ENCODE measurements around the gene FNIP1. TPM values are rescaled to one million over a fixed set of nuclear protein-coding genes. Genes with fewer than 3 reads are reported as not detected.

Gene FNIP1
- polyA plus RNA-seq, 1 of the 3 experiments (the other 2 are of a cell fraction): 2.4 TPM

DNA sequence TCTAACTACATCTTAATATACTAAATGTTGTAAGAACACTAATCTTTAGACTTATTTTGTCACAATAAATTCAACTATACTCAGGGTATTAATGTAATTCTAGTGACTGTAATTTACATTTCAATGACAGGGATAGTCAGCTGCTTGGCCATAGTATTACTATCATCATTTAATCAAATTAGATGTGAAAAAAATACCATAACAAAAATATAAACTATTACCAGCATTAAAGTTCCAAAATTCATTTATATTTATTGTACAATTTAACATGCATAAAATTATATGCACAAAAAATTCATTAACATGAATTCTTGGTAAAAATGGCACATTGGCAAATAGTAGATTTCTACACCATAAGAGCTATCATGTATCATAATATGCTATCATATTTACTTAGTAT, 28.9 kb downstream of the FNIP1 start (continued):
- TF ChIP-seq CTCF (IDR thresholded peaks at IDR 0.05) (no peak), YY1 (IDR thresholded peaks at IDR 0.05; ENCODE audit: low read depth) (no peak), CHD2 (IDR thresholded peaks at IDR 0.05; ENCODE audit: low read length, partially characterized antibody) (no peak), RAD21 (IDR thresholded peaks at IDR 0.05; ENCODE audit: low read length) (no peak), FOXM1 (IDR thresholded peaks at IDR 0.05; ENCODE audit: low read depth) (no peak), PBX3 (IDR thresholded peaks at IDR 0.05) (no peak), POLR2AphosphoS5 (IDR thresholded peaks at IDR 0.05; ENCODE audit: low read depth, low read length) (no peak), SIN3A (IDR thresholded peaks at IDR 0.05; ENCODE audit: borderline replicate concordance, low read depth, low read length) (no peak), NFIC (IDR thresholded peaks at IDR 0.05; ENCODE audit: borderline replicate concordance) (no peak), MXI1 (IDR thresholded peaks at IDR 0.05; ENCODE audit: low read depth, low read length) (no peak), GATA2 (CRISPR knock-in tag; IDR thresholded peaks at IDR 0.05) (no peak), RFX5 (IDR thresholded peaks at IDR 0.05; ENCODE audit: low read length) (no peak), JUND (IDR thresholded peaks at IDR 0.05) (no peak), ELF1 (IDR thresholded peaks at IDR 0.05) (no peak)

DNA sequence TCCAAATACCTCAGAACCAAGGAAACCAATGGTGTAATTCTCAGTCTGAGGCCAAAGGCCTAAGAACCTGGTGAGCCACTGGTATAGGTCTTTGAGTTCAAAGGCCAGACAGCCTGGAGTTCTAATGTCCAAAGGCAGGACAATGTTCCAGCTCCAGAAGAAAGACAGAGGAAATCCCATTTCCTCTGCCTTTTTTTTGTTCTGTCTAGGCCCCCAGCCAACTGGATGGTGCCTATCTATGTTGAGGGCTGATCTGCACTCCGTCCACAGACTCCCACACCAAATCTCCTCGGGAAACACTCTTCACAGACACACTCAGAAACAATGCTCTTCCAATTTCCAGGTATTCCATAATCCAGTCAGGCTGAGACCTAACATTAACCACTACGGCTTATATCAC, 30.1 kb downstream of the FNIP1 start:
- ChIA-PET CTCF (no interaction called here), POLR2A (no interaction called here)
- Histone ChIP-seq H3K4me1 (ENCODE audit: control insufficient read depth in 1 of 2, insufficient read depth in 2 of 2, low read depth in 1 of 2, low read length in 1 of 2) (no peaks in the 10 kb centered on the region), H3K79me2 (ENCODE audit: insufficient read depth) (peaks cover 100% of the 10 kb centered on the region), H3K36me3 (replicated peaks in 1 of 2; ENCODE audit: control insufficient read depth in 1 of 2, insufficient read depth in 2 of 2, low read length in 1 of 2) (peaks cover 0 to 6% of the 10 kb centered on the region in 2 experiments), H3K9me3 (no peaks in the 10 kb centered on the region), H2AFZ (ENCODE audit: low read depth) (no peak overlapping the region), H4K20me1 (ENCODE audit: insufficient read depth) (peaks cover 51% of the 10 kb centered on the region), H3F3A (replicated peaks; ENCODE audit: insufficient read depth) (peaks cover 3% of the 10 kb centered on the region), H3K4me2 (no peak overlapping the region), H3K27me3 (ENCODE audit: insufficient read depth) (no peaks in the 10 kb centered on the region), H3K9me2 (no peaks in the 10 kb centered on the region), H3K9ac (no peak overlapping the region), H3K4me3 (ENCODE audit: low read depth in 2 of 2, low read length in 1 of 2) (no peak overlapping the region), H3K27ac (ENCODE audit: low read depth in 2 of 2, low read length in 1 of 2) (no peak overlapping the region)
- no peak for DNase-seq
- 96% methylated on average over 3 of the region's 3 CpGs for WGBS (ENCODE audit: low lambda C conversion rate)
- TF ChIP-seq MXI1 (IDR thresholded peaks at IDR 0.05; ENCODE audit: low read depth, low read length) (no peak), USF1 (IDR thresholded peaks at IDR 0.05; ENCODE audit: borderline replicate concordance, low read depth) (no peak), IRF3 (IDR thresholded peaks at IDR 0.05; ENCODE audit: low read depth, low read length) (no peak), TAF1 (IDR thresholded peaks at IDR 0.05; ENCODE audit: borderline replicate concordance, low read depth, low read length) (no peak), FOXJ3 (CRISPR knock-in tag; IDR thresholded peaks at IDR 0.05) (no peak), FOSL2 (IDR thresholded peaks at IDR 0.05; ENCODE audit: borderline replicate concordance, low read depth) (no peak), GATA2 (CRISPR knock-in tag; IDR thresholded peaks at IDR 0.05) (no peak), NFIC (IDR thresholded peaks at IDR 0.05; ENCODE audit: borderline replicate concordance) (no peak), SIN3A (IDR thresholded peaks at IDR 0.05; ENCODE audit: borderline replicate concordance, low read depth, low read length) (no peak), PBX3 (IDR thresholded peaks at IDR 0.05) (no peak), RAD21 (IDR thresholded peaks at IDR 0.05; ENCODE audit: low read length) (no peak), ELF1 (IDR thresholded peaks at IDR 0.05) (no peak), YY1 (IDR thresholded peaks at IDR 0.05; ENCODE audit: low read depth) (no peak), POLR2AphosphoS5 (IDR thresholded peaks at IDR 0.05; ENCODE audit: low read depth, low read length) (no peak), RXRA (IDR thresholded peaks at IDR 0.05; ENCODE audit: borderline replicate concordance, low read depth) (no peak), RFX5 (IDR thresholded peaks at IDR 0.05; ENCODE audit: low read length) (no peak), SMC3 (IDR thresholded peaks at IDR 0.05; ENCODE audit: low read depth, low read length) (no peak)
- TF ChIP-seq, protein P1, sequence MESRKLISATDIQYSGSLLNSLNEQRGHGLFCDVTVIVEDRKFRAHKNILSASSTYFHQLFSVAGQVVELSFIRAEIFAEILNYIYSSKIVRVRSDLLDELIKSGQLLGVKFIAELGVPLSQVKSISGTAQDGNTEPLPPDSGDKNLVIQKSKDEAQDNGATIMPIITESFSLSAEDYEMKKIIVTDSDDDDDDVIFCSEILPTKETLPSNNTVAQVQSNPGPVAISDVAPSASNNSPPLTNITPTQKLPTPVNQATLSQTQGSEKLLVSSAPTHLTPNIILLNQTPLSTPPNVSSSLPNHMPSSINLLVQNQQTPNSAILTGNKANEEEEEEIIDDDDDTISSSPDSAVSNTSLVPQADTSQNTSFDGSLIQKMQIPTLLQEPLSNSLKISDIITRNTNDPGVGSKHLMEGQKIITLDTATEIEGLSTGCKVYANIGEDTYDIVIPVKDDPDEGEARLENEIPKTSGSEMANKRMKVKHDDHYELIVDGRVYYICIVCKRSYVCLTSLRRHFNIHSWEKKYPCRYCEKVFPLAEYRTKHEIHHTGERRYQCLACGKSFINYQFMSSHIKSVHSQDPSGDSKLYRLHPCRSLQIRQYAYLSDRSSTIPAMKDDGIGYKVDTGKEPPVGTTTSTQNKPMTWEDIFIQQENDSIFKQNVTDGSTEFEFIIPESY (IDR thresholded peaks at IDR 0.05; ENCODE audit: borderline replicate concordance, low read depth): no peak
- TF ChIP-seq, protein P2, sequence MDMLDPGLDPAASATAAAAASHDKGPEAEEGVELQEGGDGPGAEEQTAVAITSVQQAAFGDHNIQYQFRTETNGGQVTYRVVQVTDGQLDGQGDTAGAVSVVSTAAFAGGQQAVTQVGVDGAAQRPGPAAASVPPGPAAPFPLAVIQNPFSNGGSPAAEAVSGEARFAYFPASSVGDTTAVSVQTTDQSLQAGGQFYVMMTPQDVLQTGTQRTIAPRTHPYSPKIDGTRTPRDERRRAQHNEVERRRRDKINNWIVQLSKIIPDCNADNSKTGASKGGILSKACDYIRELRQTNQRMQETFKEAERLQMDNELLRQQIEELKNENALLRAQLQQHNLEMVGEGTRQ (IDR thresholded peaks at IDR 0.05; ENCODE audit: borderline replicate concordance, low read depth, low read length): no peak
